Uterus (tissue), 4 donors: ENCODE measurements around the gene TMEM213. TPM values are rescaled to one million over a fixed set of nuclear protein-coding genes. Genes with fewer than 3 reads are reported as not detected.

Source experiments
- DNase-seq, 2 donors: peaks; one replicate each; pipeline ENCODE4 v3.0.0-alpha.2; 2019 to 2020
- H3K27ac ChIP-seq, 2 donors: fragments of 200-600 bp; sonication (generic); 1 replicate in 1 of 2; 2 replicates in 1 of 2; pipeline ENCODE4 v1.5.1; 2016 to 2018
- H3K27me3 ChIP-seq, 2 donors: fragments of 200-600 bp; sonication (generic); one replicate each; pipeline ENCODE4 v1.5.1; 2018 to 2019; ENCODE audit warnings: control low read depth in 1 of 2
- H3K36me3 ChIP-seq, 2 donors: fragments of 200-600 bp; sonication (generic); one replicate each; pipeline ENCODE4 v1.5.1; 2019; ENCODE audit warnings: control low read depth in 1 of 2
- H3K4me1 ChIP-seq, 2 donors: fragments of 200-600 bp; sonication (generic); one replicate each; pipeline ENCODE4 v1.5.1; 2018 to 2019; ENCODE audit warnings: control low read depth in 1 of 2
- H3K4me3 ChIP-seq, 2 donors: fragments of 200-600 bp; sonication (generic); 1 replicate in 1 of 2; 2 replicates in 1 of 2; pipeline ENCODE4 v1.5.1; 2018 to 2019; ENCODE audit warnings: mild to moderate bottlenecking in 1 of 2
- H3K9me3 ChIP-seq, 2 donors: fragments of 200-600 bp; sonication (generic); one replicate each; pipeline ENCODE4 v1.5.1; 2019; ENCODE audit warnings: control low read depth in 1 of 2
- CTCF ChIP-seq, 4 experiments: fragments of 200-600 bp in 2 of 4; fragments of 450-650 bp in 2 of 4; sonication (generic) in 2 of 4; IDR thresholded peaks; one replicate each; pipeline ENCODE4 v1.5.1; 2016 to 2019; ENCODE audit warnings: antibody characterized with exemption in 4 of 4, mild to moderate bottlenecking in 2 of 4, moderate library complexity in 1 of 4
- POLR2A ChIP-seq, 2 donors: fragments of 450-650 bp; IDR thresholded peaks; one replicate each; pipeline ENCODE4 v1.6.1; 2016; ENCODE audit warnings: antibody characterized with exemption in 2 of 2, mild to moderate bottlenecking in 1 of 2, moderate library complexity in 1 of 2
- intact Hi-C: fragments of 100-400 bp; cut with DNase I; formaldehyde crosslinking; loops from one replicate; pipeline ENCODE4 v1.15.1; 2023; ENCODE audit warnings: low total_unique reads
- total RNA-seq, 4 donors: library from RNA; depleted of rRNA in 3 of 4; stranded (reverse); fragments of >200 nt in 3 of 4; gene quantifications; one replicate each; pipeline versions ENCODE4 v1.1.0 to v1.2.4, GENCODE V29; 2014 to 2023
- donor health status: DM: yes; HTN: yes; CAD: no.

TMEM213 gene
- under 1 TPM in 1 of 4 donors, not detected in 3; 0.35 TPM for total RNA-seq

GRCh38 chr7:138797715-138798320 is at the start of gene TMEM213, which contains the start of gene ATP6V0A4:
Gene TMEM213 (plus strand): TSS chr7:138797994. CDS start chr7:138798105, 111 bp downstream.
Gene ATP6V0A4 (minus strand): TSS chr7:138798196. CDS start chr7:138771247, 26,949 bp downstream.
- intact Hi-C loops, result no loop called here
- TF ChIP-seq POLR2A (IDR thresholded peaks at IDR 0.05) (no peak), CTCF (IDR thresholded peaks at IDR 0.05) (no peak)
- H3K27me3 ChIP-seq, result no peaks in the 10 kb centered on the region
- no peak for DNase-seq
- no peak within 1 kb of the TSS for H3K27ac ChIP-seq
- no peak within 1 kb of the TSS for H3K4me3 ChIP-seq
- H3K36me3 ChIP-seq, result no peaks in the 10 kb centered on the region
- H3K9me3 ChIP-seq, result no peaks in the 10 kb centered on the region
- H3K4me1 ChIP-seq, result no peaks in the 10 kb centered on the region

GRCh38 chr7:138748666-138749065 is 49.1 kb upstream of the TMEM213 start:
- no peaks in the 10 kb centered on the region for H3K36me3 ChIP-seq
- H3K9me3 ChIP-seq, result no peaks in the 10 kb centered on the region
- no peak for DNase-seq
- H3K27ac ChIP-seq, result no peak overlapping the region
- H3K4me1 ChIP-seq, result no peaks in the 10 kb centered on the region
- H3K4me3 ChIP-seq, result no peak overlapping the region
- H3K27me3 ChIP-seq, result no peaks in the 10 kb centered on the region
- intact Hi-C loops, result no loop called here
- TF ChIP-seq CTCF (IDR thresholded peaks at IDR 0.05) (no peak), POLR2A (IDR thresholded peaks at IDR 0.05) (no peak)

GRCh38 chr7:138749960-138750359 is 47.8 kb upstream of the TMEM213 start:
- TF ChIP-seq POLR2A (IDR thresholded peaks at IDR 0.05) (no peak), CTCF (IDR thresholded peaks at IDR 0.05) (no peak)

DNA sequence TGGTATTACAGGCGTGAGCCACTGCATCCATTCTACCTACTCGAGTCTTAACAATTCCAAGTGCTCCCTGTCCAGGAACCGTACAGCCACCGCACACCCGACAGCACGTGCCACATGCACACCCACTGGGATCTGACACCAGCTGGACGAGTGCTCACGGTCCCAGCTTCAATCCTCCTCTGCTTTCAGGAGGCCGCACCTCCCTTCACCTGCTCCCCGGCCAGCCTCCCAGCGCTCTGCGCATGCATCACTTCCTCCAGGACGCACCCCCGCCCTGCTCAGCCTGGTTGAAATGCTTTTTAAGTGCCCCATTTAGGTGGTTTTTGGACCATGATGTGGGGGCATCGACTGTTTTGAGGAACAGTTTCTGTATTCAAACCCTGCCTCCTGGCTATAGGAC is 47.3 kb upstream of the TMEM213 start:
- Histone ChIP-seq H3K9me3 (no peaks in the 10 kb centered on the region), H3K4me3 (no peak overlapping the region), H3K27ac (no peak overlapping the region), H3K36me3 (no peaks in the 10 kb centered on the region), H3K27me3 (no peaks in the 10 kb centered on the region), H3K4me1 (no peaks in the 10 kb centered on the region)
- TF ChIP-seq CTCF (IDR thresholded peaks at IDR 0.05) (no peak), POLR2A (IDR thresholded peaks at IDR 0.05) (no peak)
- intact Hi-C loops, result no loop called here
- DNase-seq, result no peak

More at GRCh38 chr7:138749960-138750359, 47.8 kb upstream of the TMEM213 start:
- no peak for DNase-seq
- Histone ChIP-seq H3K4me1 (no peaks in the 10 kb centered on the region), H3K9me3 (no peaks in the 10 kb centered on the region), H3K27me3 (no peaks in the 10 kb centered on the region), H3K36me3 (no peaks in the 10 kb centered on the region), H3K27ac (no peak overlapping the region), H3K4me3 (no peak overlapping the region)
- intact Hi-C loops, result no loop called here

DNA sequence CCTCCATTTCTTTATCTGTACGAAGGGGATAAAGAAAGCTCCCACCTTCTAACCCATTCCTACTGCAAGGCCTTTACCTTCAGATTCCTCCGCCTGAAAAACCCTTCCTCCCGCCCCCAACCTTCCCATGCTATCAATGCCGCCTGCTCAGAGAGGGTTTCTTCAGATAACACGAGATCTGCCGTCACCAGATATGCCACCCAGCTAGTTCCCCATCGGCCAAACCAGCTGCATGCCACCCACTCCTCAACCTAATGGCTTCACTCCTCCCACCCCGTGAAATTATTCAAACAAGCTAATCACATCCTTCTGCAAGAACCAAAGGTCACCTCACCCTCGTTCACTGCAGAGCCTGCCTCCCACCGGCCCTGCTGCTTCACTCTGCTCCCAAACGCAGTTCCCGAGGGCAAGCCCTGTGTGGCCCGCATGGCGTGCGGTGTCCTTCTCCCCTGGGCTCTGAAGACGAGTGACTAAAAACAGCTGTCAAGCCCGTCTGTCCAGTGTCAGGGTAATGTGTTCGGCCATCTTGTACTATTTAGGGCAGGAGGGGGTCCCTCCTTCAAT is 46.8 kb upstream of the TMEM213 start:
- Histone ChIP-seq H3K27me3 (no peaks in the 10 kb centered on the region), H3K4me1 (no peaks in the 10 kb centered on the region), H3K4me3 (no peak overlapping the region), H3K36me3 (no peaks in the 10 kb centered on the region), H3K27ac (no peak overlapping the region), H3K9me3 (no peaks in the 10 kb centered on the region)
- TF ChIP-seq CTCF (IDR thresholded peaks at IDR 0.05) (no peak), POLR2A (IDR thresholded peaks at IDR 0.05) (no peak)
- DNase-seq, result no peak
- intact Hi-C loops, result no loop called here
